Pancreas (tissue), 10 donors: ENCODE measurements around the gene LTBP2. TPM values are rescaled to one million over a fixed set of nuclear protein-coding genes. Genes with fewer than 3 reads are reported as not detected.

Experiments used
- ATAC-seq, 4 donors: fragments of 200-7000 bp; cut with Tn5 transposase; one replicate each; pipeline versions ENCODE4 v1.8.0 to v1.9.1; 2020; ENCODE audit warnings: mild to moderate bottlenecking in 4 of 4, moderate library complexity in 4 of 4
- DNase-seq, 6 donors: peaks; one replicate each; pipeline ENCODE4 v3.0.0-alpha.2; 2020
- FAIRE-seq: peaks from 2 replicates; lab custom pipeline; 2012; peaks lifted over from hg19 to GRCh38; lab: Jason Lieb, UNC
- H3K27ac ChIP-seq, 4 donors: fragments of 200-600 bp; sonication (generic); 1 replicate in 3 of 4; 2 replicates in 1 of 4; pipeline versions ENCODE4 v1.5.0 to v1.8.0; 2020
- H3K27me3 ChIP-seq, 4 donors: fragments of 200-600 bp; one replicate each; pipeline ENCODE4 v1.8.0; 2021
- H3K36me3 ChIP-seq, 3 donors: fragments of 200-600 bp; sonication (generic) in 1 of 3; one replicate each; pipeline versions ENCODE4 v1.5.0 to v1.8.0; 2020 to 2021
- H3K4me1 ChIP-seq, 3 donors: fragments of 200-600 bp; one replicate each; pipeline ENCODE4 v1.8.0; 2021
- H3K4me3 ChIP-seq, 4 donors: fragments of 200-600 bp; sonication (generic) in 2 of 4; one replicate each; pipeline versions ENCODE4 v1.5.0 to v1.8.0; 2020 to 2021
- H3K9me3 ChIP-seq, 4 donors: fragments of 200-600 bp; one replicate each; pipeline ENCODE4 v1.8.0; 2021
- CTCF ChIP-seq, 4 donors: fragments of 200-600 bp; sonication (generic) in 3 of 4; IDR thresholded peaks; one replicate each; pipeline versions ENCODE4 v1.5.0 to v1.8.0; 2021; ENCODE audit warnings: antibody characterized with exemption in 4 of 4
- WGBS, 2 donors: extraction: QIAGEN DNeasy Blood & Tissue Kit; methylation state at CpG; one replicate each; pipeline ENCODE4 v1.1.7; 2013; 5-methylcytosine and 5-hydroxymethylcytosine counted together
- intact Hi-C, 3 donors: fragments of 100-400 bp; cut with DNase I; formaldehyde crosslinking; loops; one replicate each; pipeline versions ENCODE4 v1.11.1 to v1.14.2; 2022
- polyA plus RNA-seq, 2 donors: library from polyadenylated mRNA; stranded (reverse); fragments of 200-250 nt; gene quantifications; one replicate each; pipeline ENCODE4 v1.2.3, GENCODE V29; 2013
- total RNA-seq, 6 donors: library from RNA; stranded (reverse); fragmentation: NEBNext Ultra II Directional in 4 of 6; extraction: Animal tissue kit (Norgen Biotek cat#: 25700) in 4 of 6; gene quantifications; one replicate each; pipeline versions ENCODE4 v1.2.1 to v1.2.4, GENCODE V29; 2021 to 2023
- donor health status: healthy with polysubstance abuse.
- donor health status: DM: no; HTN: no; CAD: no; lungs with moderate emphysema.
- donor health status: DM: no; HTN: no; CAD: no.
- donor health status: control.
- donor health status: control.
- donor health status: Bipolar disorder and iron deficiency.
- donor health status: DM: yes; HTN: yes; CAD: no.
- donor health status: DM: no; HTN: no; CAD: no.
- donor health status: DM: no; HTN: no; CAD: no.
- donor health status: DM: yes; HTN: yes; CAD: no.

LTBP2 gene
- total and polyA plus RNA-seq, 8 donors, result 1.8 to 18.1 (median 4.7) TPM

GRCh38 chr14:74596741-74597450 lies 15.1 kb downstream of the LTBP2 start:
- H3K4me1 ChIP-seq, result peaks cover 0 to 5% (median 3%) of the 10 kb centered on the region in 3 donors
- no peak for DNase-seq
- no peaks in the 10 kb centered on the region for H3K27me3 ChIP-seq
- no peak for FAIRE-seq
- intact Hi-C loops, result no loop called here
- no peak overlapping the region for H3K27ac ChIP-seq
- H3K9me3 ChIP-seq, result no peaks in the 10 kb centered on the region
- ATAC-seq, result peak in 2 of 4 donors; percentile 12 to 14
- 74 to 78% methylated on average over 12 of the region's 12 CpGs for WGBS, 2 donors
- no peak overlapping the region for H3K4me3 ChIP-seq
- TF ChIP-seq CTCF (IDR thresholded peaks at IDR 0.05), result no peak
- no peaks in the 10 kb centered on the region for H3K36me3 ChIP-seq

GRCh38 chr14:74595006-74595735 lies 16.9 kb downstream of the LTBP2 start:
- FAIRE-seq (no peak), ATAC-seq (peak in 3 of 4 donors; percentile 13 to 25 (median 24)), DNase-seq (no peak)
- Histone ChIP-seq H3K27me3 (no peaks in the 10 kb centered on the region), H3K9me3 (no peaks in the 10 kb centered on the region), H3K4me1 (peaks cover 0 to 5% (median 3%) of the 10 kb centered on the region in 3 donors), H3K36me3 (no peaks in the 10 kb centered on the region), H3K4me3 (no peak overlapping the region), H3K27ac (no peak overlapping the region)
- WGBS, 2 donors, result 84 to 89% methylated on average over 15 of the region's 15 CpGs
- TF ChIP-seq CTCF (IDR thresholded peaks at IDR 0.05), result no peak
- intact Hi-C loops, result no loop called here

- Histone ChIP-seq H3K4me1 (peaks cover 0 to 5% (median 3%) of the 10 kb centered on the region in 3 donors), H3K36me3 (no peaks in the 10 kb centered on the region), H3K9me3 (no peaks in the 10 kb centered on the region), H3K4me3 (no peak overlapping the region), H3K27me3 (no peaks in the 10 kb centered on the region), H3K27ac (no peak overlapping the region)
- DNase-seq (no peak), ATAC-seq (no peak), FAIRE-seq (no peak)
- 87 to 89% methylated on average over 5 of the region's 5 CpGs for WGBS, 2 donors
- intact Hi-C loops, result no loop called here
- TF ChIP-seq CTCF (IDR thresholded peaks at IDR 0.05), result no peak
Observed at GRCh38 chr14:74594606-74595005, 17.4 kb downstream of the LTBP2 start.

GRCh38 chr14:74594029-74594428 lies 18.0 kb downstream of the LTBP2 start:
- Histone ChIP-seq H3K36me3 (no peaks in the 10 kb centered on the region), H3K27me3 (no peaks in the 10 kb centered on the region), H3K4me3 (no peak overlapping the region), H3K4me1 (peaks cover 0 to 5% (median 2%) of the 10 kb centered on the region in 3 donors), H3K9me3 (no peaks in the 10 kb centered on the region), H3K27ac (peak overlapping the region in 1 of 4 donors; percentile 25)
- intact Hi-C loops, result no loop called here
- 88 to 89% methylated on average over 6 to 7 of the region's 7 CpGs for WGBS, 2 donors
- no peak for TF ChIP-seq CTCF (IDR thresholded peaks at IDR 0.05)
- FAIRE-seq (no peak), DNase-seq (no peak), ATAC-seq (no peak)
